Vagina (tissue), 2 donors: ENCODE results near the gene TPD52L1. TPM values are rescaled to one million over a fixed set of nuclear protein-coding genes. Genes with fewer than 3 reads are reported as not detected.

Source experiments
- DNase-seq, 2 donors: peaks; one replicate each; pipeline ENCODE4 v3.0.0-alpha.2; 2017; ENCODE audit errors: extremely low spot score in 2 of 2
- H3K27ac ChIP-seq: fragments of 200-600 bp; sonication (generic); one replicate; pipeline ENCODE4 v1.5.1; 2019
- H3K27me3 ChIP-seq: fragments of 200-600 bp; sonication (generic); one replicate; pipeline ENCODE4 v1.5.1; 2019
- H3K36me3 ChIP-seq, 2 donors: fragments of 200-600 bp; sonication (generic); one replicate each; pipeline ENCODE4 v1.5.1; 2017 to 2019
- H3K4me1 ChIP-seq: fragments of 200-600 bp; sonication (generic); one replicate; pipeline ENCODE4 v1.5.1; 2019
- H3K4me3 ChIP-seq, 2 donors: fragments of 200-600 bp; sonication (generic); 1 replicate in 1 of 2; 2 replicates in 1 of 2; pipeline ENCODE4 v1.5.1; 2016 to 2019
- H3K9me3 ChIP-seq: fragments of 200-600 bp; sonication (generic); one replicate; pipeline ENCODE4 v1.5.1; 2019
- CTCF ChIP-seq, 3 experiments: fragments of 450-650 bp in 2 of 3; fragments of 200-600 bp in 1 of 3; sonication (generic) in 1 of 3; IDR thresholded peaks; one replicate each; pipeline ENCODE4 v1.5.1; 2017 to 2019; ENCODE audit warnings: antibody characterized with exemption in 3 of 3, mild to moderate bottlenecking in 2 of 3, moderate library complexity in 2 of 3
- POLR2A ChIP-seq, 2 donors: fragments of 450-650 bp; IDR thresholded peaks; one replicate each; pipeline ENCODE4 v1.6.1; 2017; ENCODE audit warnings: antibody characterized with exemption in 2 of 2, mild to moderate bottlenecking in 2 of 2, moderate library complexity in 2 of 2
- POLR2AphosphoS5 ChIP-seq, 2 donors: sonication (generic); formaldehyde crosslinking; IDR thresholded peaks; one replicate each; pipeline ENCODE4 v1.9.0; 2017; ENCODE audit warnings: antibody characterized with exemption in 2 of 2, mild to moderate bottlenecking in 2 of 2, low read depth in 1 of 2; ENCODE audit not compliant: insufficient read depth in 1 of 2
- intact Hi-C: fragments of 100-400 bp; cut with DNase I; formaldehyde crosslinking; loops from one replicate; pipeline ENCODE4 v1.15.1; 2023
- total RNA-seq: library from RNA; depleted of rRNA; stranded (reverse); fragments of >200 nt; gene quantifications from one replicate; pipeline ENCODE4 v1.2.3, GENCODE V29; 2016

The TPD52L1 gene
- total RNA-seq, 1 donor from 2014 or later: 85.0 TPM

- intact Hi-C loops: loop anchor here (10.0 kb wide), 1 partner anchor 148 kb away; the partner anchor contains the start of gene TPD52L1
Measured at GRCh38 chr6:125302840-125303511, 149.4 kb downstream of the TPD52L1 start.

GRCh38 chr6:125303512-125303854 lies 149.9 kb downstream of the TPD52L1 start:
- intact Hi-C loops: loop anchor here (10.0 kb wide), 1 partner anchor 149 kb away; the partner anchor contains the start of gene TPD52L1
- H3K27ac ChIP-seq: no peak overlapping the region

More at GRCh38 chr6:125302840-125303511, 149.4 kb downstream of the TPD52L1 start:
- no peak overlapping the region for H3K27ac ChIP-seq
- TF ChIP-seq POLR2A (IDR thresholded peaks at IDR 0.05): no peak
- TF ChIP-seq POLR2AphosphoS5 (IDR thresholded peaks at IDR 0.05; ENCODE audit: insufficient read depth in 1 of 2, low read depth in 1 of 2): no peak
- TF ChIP-seq CTCF (IDR thresholded peaks at IDR 0.05): no peak
- no peak overlapping the region for H3K4me3 ChIP-seq
- H3K4me1 ChIP-seq: peaks cover 24% of the 10 kb centered on the region
- H3K27me3 ChIP-seq: no peaks in the 10 kb centered on the region
- peaks cover 0 to 13% of the 10 kb centered on the region in 2 donors for H3K36me3 ChIP-seq
- DNase-seq: no peak
- no peaks in the 10 kb centered on the region for H3K9me3 ChIP-seq

GRCh38 chr6:125304970-125305660 lies 151.5 kb downstream of the TPD52L1 start:
- Histone ChIP-seq H3K27ac (no peak overlapping the region), H3K9me3 (no peaks in the 10 kb centered on the region), H3K36me3 (peaks cover 0 to under 1% of the 10 kb centered on the region in 2 donors), H3K27me3 (no peaks in the 10 kb centered on the region), H3K4me3 (no peak overlapping the region), H3K4me1 (peaks cover 10% of the 10 kb centered on the region)
- TF ChIP-seq CTCF (IDR thresholded peaks at IDR 0.05): no peak
- no peak for TF ChIP-seq POLR2AphosphoS5 (IDR thresholded peaks at IDR 0.05; ENCODE audit: insufficient read depth in 1 of 2, low read depth in 1 of 2)
- no peak for TF ChIP-seq POLR2A (IDR thresholded peaks at IDR 0.05)
- DNase-seq: no peak
- intact Hi-C loops: loop anchor here (10.0 kb wide), 1 partner anchor 150 kb away; the partner anchor contains the start of gene TPD52L1

More at GRCh38 chr6:125303512-125303854, 149.9 kb downstream of the TPD52L1 start:
- Histone ChIP-seq H3K27me3 (no peaks in the 10 kb centered on the region), H3K9me3 (no peaks in the 10 kb centered on the region), H3K4me1 (peaks cover 24% of the 10 kb centered on the region), H3K4me3 (no peak overlapping the region), H3K36me3 (peaks cover 0 to 13% of the 10 kb centered on the region in 2 donors)
- TF ChIP-seq POLR2AphosphoS5 (IDR thresholded peaks at IDR 0.05; ENCODE audit: insufficient read depth in 1 of 2, low read depth in 1 of 2) (no peak), CTCF (IDR thresholded peaks at IDR 0.05) (no peak), POLR2A (IDR thresholded peaks at IDR 0.05) (no peak)
- DNase-seq: no peak

- Histone ChIP-seq H3K27me3 (no peaks in the 10 kb centered on the region), H3K9me3 (no peaks in the 10 kb centered on the region), H3K27ac (no peak overlapping the region), H3K36me3 (no peaks in the 10 kb centered on the region), H3K4me1 (no peaks in the 10 kb centered on the region), H3K4me3 (no peak overlapping the region)
- no peak for TF ChIP-seq POLR2AphosphoS5 (IDR thresholded peaks at IDR 0.05; ENCODE audit: insufficient read depth in 1 of 2, low read depth in 1 of 2)
- no peak for TF ChIP-seq POLR2A (IDR thresholded peaks at IDR 0.05)
- no peak for TF ChIP-seq CTCF (IDR thresholded peaks at IDR 0.05)
- DNase-seq: no peak
- intact Hi-C loops: loop anchor here (10.0 kb wide), 1 partner anchor 152 kb away; the partner anchor contains the start of gene TPD52L1
Measured at GRCh38 chr6:125306756-125307149, 153.2 kb downstream of the TPD52L1 start.
